GM12878 (cell line): Measurements from ENCODE around the gene PDPK1. TPM values are rescaled to one million over a fixed set of nuclear protein-coding genes. Genes with fewer than 3 reads are reported as not detected.

Source experiments
- CBX3 ChIP-seq: fragments of 200-600 bp; sonication (generic); IDR thresholded peaks from 2 replicates; pipeline ENCODE4 v1.6.1; 2016; ENCODE audit warnings: low read depth, borderline replicate concordance
- CHD1 ChIP-seq: IDR thresholded peaks from 2 replicates; pipeline ENCODE4 v1.6.1; 2012; ENCODE audit warnings: low read depth, low read length, improper control_type of control experiment
- GATAD2B ChIP-seq: fragments of 450-650 bp; conservative IDR thresholded peaks from 2 replicates; pipeline ENCODE4 v1.6.1; 2017; ENCODE audit warnings: low read depth, mild to moderate bottlenecking, moderate library complexity
- MXI1 ChIP-seq: fragments of 150-350 bp; IDR thresholded peaks from 2 replicates; pipeline ENCODE4 v1.6.1; 2011; ENCODE audit warnings: low read depth, mild to moderate bottlenecking, inconsistent platforms, low read length, improper control_type of control experiment
- NKRF ChIP-seq: fragments of 450-650 bp; conservative IDR thresholded peaks from 2 replicates; pipeline ENCODE4 v1.6.1; 2017; ENCODE audit warnings: mild to moderate bottlenecking, moderate library complexity
- SP1 ChIP-seq: IDR thresholded peaks from one replicate; pipeline ENCODE4 v1.6.1; 2011; ENCODE audit warnings: low read depth, low read length
- SRF ChIP-seq, 2 experiments: IDR thresholded peaks; 2 replicates each; pipeline ENCODE4 v1.6.1; 2011; ENCODE audit warnings: low read depth in 2 of 2, low read length in 2 of 2, mild to moderate bottlenecking in 1 of 2, moderate library complexity in 1 of 2
- SUPT20H ChIP-seq: IDR thresholded peaks from 2 replicates; pipeline ENCODE4 v1.6.1; 2011; ENCODE audit warnings: low read depth, mild to moderate bottlenecking, low read length, moderate library complexity, borderline replicate concordance; ENCODE audit not compliant: control insufficient read depth
- TARDBP ChIP-seq: IDR thresholded peaks from 2 replicates; pipeline ENCODE4 v1.6.1; 2016; ENCODE audit warnings: borderline replicate concordance
- YY1 ChIP-seq: IDR thresholded peaks from 2 replicates; pipeline ENCODE4 v1.6.1; 2011; ENCODE audit warnings: low read depth, mild to moderate bottlenecking, low read length
- polyA plus RNA-seq, 11 experiments: library from polyadenylated mRNA; depleted of rRNA in 4 of 11; unstranded in 6 of 11; stranded (reverse) in 5 of 11; fragments of >200 nt; fragmentation: Nextera tagmentation in 4 of 11; fragmentation: Illumina TruSeq in 1 of 11; extraction: Ambion mirVana in 4 of 11; extraction: Trizol in 1 of 11; gene quantifications; 1 replicate in 1 of 11; 2 replicates in 10 of 11; pipeline versions ENCODE4 v1.2.1 to v1.2.3, GENCODE V29; 2011 to 2016; ENCODE audit warnings: inconsistent platforms in 2 of 11, missing spikeins in 2 of 11, low read depth in 1 of 11
- total RNA-seq, 4 experiments: library from RNA; depleted of rRNA in 3 of 4; stranded (reverse); fragments of >200 nt in 3 of 4; fragmentation: Illumina TruSeq in 1 of 4; extraction: Trizol in 1 of 4; gene quantifications; 2 replicates each; pipeline versions ENCODE4 v1.2.1 to v1.2.3, GENCODE V29; 2013 to 2021

PDPK1 gene
- total and polyA plus RNA-seq, 10 of the 15 experiments (the other 5 are each of a cell fraction or from before 2014, with no cell fraction given), result 3.9 to 41.3 (median 25.5) TPM

DNA sequence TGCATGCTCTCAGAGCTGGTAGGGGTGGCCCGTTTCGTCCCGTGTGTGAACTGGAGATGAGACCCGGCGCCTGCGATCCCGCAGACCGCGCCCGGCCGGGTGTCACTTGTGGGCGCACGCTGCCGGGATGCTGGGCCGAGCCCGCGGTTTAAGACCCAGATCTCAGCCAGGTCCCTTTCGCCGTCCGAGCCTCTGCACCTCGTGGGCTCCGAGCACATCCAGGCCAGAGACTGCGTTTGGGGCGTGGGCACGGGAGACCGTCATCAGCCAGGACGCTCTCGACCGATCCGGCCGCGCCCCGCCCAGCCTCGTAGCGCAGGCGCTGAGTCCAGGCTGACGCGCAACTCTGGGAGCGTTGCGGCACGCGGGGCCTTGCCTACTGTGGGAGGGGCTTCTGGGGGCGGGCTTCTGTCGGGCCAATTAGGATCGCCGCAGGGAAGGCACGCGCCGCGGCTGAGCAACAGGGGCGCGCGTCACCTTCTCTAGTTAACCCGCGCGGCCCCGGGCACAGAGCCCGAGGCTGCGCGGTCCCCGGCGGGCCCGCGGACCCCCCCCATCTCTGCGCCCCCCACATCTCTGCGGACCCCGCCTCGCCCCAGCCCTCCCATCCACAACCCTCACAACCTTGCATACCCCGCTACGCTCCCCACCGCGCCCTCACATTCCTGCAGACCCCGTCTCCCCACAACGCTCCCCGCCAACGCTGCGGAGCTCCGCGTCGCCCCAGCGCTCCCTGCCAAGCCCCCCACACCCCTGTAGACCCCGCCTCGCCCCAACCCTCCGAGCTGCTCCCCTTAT lies 5.9 kb upstream of the PDPK1 start (continued):
- peak; percentile 61; the same call in 1 of the 2 replicates for TF ChIP-seq NKRF
- TF ChIP-seq SUPT20H, result no peak
- peak; percentile 7; the same call in 1 of the 2 replicates for TF ChIP-seq YY1
- TF ChIP-seq SP1, result peak; percentile 73
- 0 out of 2 replicates have a peak, but pooled peaks have one; percentile 55 for TF ChIP-seq GATAD2B
- TF ChIP-seq MXI1, result peak; percentile 80
- TF ChIP-seq SRF (IDR thresholded peaks at IDR 0.05; ENCODE audit: low read depth in 2 of 2, low read length in 2 of 2), result peak in 1 of 2 experiments; percentile 5; a peak in 1 of 4 replicates
- no peak for TF ChIP-seq CBX3
- TF ChIP-seq CHD1, result no peak
- 0 out of 2 replicates have a peak, but pooled peaks have one; percentile 48 for TF ChIP-seq TARDBP
